HG02623 (cell line): ENCODE data around the gene TTC9B.

ENCODE experiments used
- ATAC-seq: cut with Tn5 transposase; IDR thresholded peaks from one replicate; pipeline ENCODE4 v1.9.1; 2021; ENCODE audit warnings: moderate library complexity; ENCODE audit not compliant: unreplicated experiment

TTC9B gene

GRCh38 chr19:40216777-40217026, 1.5 kb downstream of the TTC9B start:
- ATAC-seq = no peak

- ATAC-seq = no peak
Measured at GRCh38 chr19:40216013-40216776, 2.0 kb downstream of the TTC9B start.

DNA sequence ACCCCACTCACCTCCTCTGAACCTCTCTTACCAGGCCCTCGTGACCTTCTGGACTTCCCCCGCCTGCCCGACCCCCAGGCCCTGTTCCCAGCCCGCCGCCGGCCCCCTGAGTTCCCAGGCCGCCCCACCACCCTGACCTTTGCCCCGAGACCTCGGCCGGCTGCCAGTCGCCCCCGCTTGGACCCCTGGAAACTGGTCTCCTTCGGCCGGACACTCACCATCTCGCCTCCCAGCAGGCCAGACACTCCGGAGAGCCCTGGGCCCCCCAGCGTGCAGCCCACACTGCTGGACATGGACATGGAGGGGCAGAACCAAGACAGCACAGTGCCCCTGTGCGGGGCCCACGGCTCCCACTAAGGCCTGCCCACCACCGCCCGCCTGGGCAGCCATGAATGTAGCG, 3.2 kb downstream of the TTC9B start:
- ATAC-seq = no peak

DNA sequence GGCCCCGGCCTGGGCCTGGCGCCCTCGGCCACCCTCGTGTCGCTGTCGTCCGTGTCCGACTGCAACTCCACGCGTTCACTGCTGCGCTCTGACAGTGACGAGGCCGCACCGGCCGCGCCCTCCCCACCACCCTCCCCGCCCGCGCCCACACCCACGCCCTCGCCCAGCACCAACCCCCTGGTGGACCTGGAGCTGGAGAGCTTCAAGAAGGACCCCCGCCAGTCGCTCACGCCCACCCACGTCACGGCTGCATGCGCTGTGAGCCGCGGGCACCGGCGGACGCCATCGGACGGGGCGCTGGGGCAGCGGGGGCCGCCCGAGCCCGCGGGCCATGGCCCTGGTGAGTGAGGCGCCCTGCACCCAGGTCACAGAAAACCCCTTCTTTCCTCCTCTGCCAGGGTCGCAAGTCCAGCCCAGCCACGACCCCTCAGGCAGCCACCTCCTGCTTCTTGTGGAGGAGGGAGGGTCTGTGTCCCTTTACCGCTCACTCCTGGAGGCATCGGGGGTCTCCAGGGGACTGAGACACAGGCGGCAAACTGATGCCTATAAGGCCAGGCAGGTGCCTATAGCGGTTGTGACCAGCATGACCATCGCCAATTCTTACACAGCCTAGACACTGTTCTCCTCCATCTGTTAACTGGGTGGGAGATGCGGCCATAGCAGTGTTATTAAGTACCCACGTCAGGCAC, 4.2 kb downstream of the TTC9B start:
- no peak for ATAC-seq

DNA sequence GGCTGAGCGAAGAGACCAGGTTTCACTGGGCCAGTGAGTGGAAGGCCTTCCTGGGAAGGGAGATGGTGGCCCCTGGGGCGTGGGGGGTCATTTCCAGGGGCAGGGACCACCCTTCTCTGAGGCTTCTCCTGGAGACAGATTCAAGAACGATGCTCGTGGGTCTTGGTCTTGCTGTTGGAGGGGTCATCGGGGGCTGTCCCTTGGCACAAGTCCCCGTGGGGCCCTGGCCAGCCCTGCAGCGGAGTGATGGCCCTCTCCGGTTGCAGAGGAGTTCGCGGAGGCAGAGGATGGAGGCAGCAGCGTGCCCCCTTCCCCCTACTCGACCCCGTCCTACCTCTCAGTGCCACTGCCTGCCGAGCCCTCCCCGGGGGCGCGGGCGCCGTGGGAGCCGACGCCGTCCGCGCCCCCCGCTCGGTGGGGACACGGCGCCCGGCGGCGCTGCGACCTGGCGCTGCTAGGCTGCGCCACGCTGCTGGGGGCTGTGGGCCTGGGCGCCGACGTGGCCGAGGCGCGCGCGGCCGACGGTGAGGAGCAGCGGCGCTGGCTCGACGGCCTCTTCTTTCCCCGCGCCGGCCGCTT, 4.8 kb downstream of the TTC9B start:
- no peak for ATAC-seq

DNA sequence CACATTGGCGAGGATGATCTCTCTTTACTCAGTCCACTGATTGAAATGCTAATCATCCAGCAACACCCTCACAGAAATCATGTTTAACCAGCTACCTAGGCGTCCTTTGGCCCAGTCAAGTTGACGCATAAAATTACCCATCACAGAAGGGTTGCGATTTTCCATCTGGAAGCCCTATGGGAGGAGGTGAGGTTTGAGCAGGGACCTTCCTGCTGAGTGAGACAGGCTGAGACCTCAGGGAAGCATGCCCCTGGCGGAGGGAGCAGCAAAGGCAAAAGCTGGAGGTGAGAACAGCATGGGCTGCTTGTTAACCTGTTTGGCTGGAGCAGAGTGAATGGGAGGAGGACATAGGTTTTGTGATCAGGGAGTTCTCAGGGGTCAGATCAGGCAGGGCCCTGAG, 7.3 kb downstream of the TTC9B start:
- ATAC-seq = no peak

GRCh38 chr19:40208602-40209001, 9.6 kb downstream of the TTC9B start:
- no peak for ATAC-seq

GRCh38 chr19:40205760-40206159, 12.4 kb downstream of the TTC9B start:
- no peak for ATAC-seq

DNA sequence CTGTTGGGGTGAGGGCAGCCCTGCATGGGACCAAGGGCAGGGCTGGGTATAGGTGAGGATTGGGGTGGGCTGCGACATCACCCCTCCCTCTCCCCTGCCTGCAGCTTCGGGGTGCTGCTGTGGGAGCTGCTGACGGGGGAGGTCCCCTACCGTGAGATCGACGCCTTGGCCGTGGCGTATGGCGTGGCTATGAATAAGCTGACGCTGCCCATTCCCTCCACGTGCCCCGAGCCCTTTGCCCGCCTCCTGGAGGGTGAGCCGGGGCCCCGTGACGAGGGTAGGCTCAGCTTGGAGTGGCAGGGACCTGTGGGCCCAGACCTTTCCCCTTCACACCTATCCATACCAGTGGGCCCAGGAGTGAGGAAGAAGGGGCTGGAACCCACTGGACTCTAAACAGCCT, 13.8 kb downstream of the TTC9B start:
- ATAC-seq = no peak

- ATAC-seq = no peak
Measured at GRCh38 chr19:40200341-40201099, 17.7 kb downstream of the TTC9B start.

- ATAC-seq = no peak
Measured at GRCh38 chr19:40198272-40198990, 19.8 kb downstream of the TTC9B start.

- ATAC-seq = no peak
Measured at GRCh38 chr19:40193587-40193849, 24.7 kb downstream of the TTC9B start.

DNA sequence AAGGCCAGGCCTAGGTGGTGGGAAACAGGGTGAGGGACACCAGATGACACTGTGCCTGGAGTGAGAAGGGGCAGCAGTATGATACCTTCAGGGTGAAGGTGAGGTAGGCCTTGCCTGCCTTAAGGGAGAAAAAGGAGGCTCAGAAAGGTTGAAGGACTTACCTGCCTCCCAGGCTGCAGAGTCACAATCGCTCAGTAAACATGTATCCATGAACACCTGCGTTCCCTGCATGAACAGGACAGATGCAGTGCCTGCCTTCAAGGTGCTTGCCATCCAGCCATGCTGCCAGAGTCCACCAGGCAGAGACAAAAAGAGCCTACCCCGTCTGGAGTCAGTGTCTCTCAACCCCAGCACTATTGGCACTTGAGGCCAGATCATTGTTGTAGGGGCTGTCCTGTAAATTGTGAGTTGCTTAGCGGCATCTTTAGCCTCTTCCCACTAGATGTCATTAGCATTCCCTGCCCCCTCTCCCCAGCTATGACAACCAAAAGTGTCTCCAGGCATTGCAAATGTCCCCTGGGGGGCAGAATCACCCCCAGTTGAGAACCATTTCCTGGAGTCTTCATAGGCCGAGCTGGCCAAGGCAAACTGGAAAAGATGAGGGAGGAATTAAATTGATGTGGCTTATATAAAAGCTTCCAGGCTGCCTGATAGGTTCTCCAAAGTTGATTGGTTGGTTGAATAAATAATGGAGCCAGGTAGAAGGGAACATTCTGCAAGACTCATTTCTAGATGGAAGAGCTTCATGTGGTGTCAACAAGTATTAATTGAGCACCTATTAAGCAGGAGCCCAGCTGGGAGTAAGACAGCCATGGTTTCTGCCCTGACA, 25.2 kb downstream of the TTC9B start:
- no peak for ATAC-seq

- ATAC-seq = no peak
Measured at GRCh38 chr19:40191836-40192646, 26.1 kb downstream of the TTC9B start.

DNA sequence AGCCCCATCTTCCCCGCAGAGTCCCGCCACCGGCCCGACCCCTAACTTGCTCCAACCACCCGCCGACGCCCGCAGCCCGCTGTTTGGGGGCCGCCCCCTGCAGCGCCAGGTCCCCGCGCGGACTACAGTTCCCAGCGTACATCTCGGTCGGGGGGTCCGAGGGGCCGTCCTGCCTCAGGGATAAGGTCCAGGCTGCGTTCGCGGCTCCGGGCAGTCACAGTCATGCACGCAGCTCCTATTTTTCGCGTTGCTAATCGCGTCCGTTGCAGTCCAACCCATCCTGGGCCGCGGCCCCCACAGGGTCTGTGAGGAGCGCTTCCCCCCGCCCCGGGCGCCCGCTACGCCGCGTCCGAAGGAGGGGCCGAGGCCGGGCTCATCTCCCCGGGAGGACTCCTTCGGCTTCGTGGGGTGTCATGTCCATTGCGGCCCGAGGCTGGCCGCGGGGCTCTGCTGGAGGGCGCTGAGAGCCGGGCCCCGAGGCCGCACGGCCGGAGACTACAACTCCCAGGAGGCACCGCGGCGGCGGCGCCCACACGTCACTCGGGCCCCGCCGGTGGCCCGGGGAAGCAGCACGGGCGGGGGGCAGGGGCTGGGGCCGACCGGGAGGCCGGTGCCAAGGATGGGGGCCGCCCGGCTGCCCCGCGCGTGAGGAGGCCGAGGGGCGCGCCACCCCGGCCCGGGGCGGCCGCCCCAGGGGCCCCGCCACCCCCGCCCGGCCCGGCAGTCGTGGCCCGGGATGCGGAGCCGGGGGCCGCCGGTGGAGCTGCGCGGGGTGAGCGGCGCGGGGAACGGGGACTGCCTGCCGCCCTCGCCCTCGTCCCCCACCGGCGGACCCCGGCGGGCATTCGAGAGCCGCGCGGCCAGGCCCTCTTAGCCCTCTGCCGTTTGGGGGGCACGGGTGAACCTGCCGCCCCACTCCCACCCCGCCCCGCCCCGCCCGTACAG, 27.0 kb downstream of the TTC9B start, which contains the start of gene MAP3K10:
Gene MAP3K10 (plus strand): TSS at position 536 of the 945 bp plus-strand sequence. CDS start 606 bp downstream, outside the sequence.
- ATAC-seq = peak; percentile 71

DNA sequence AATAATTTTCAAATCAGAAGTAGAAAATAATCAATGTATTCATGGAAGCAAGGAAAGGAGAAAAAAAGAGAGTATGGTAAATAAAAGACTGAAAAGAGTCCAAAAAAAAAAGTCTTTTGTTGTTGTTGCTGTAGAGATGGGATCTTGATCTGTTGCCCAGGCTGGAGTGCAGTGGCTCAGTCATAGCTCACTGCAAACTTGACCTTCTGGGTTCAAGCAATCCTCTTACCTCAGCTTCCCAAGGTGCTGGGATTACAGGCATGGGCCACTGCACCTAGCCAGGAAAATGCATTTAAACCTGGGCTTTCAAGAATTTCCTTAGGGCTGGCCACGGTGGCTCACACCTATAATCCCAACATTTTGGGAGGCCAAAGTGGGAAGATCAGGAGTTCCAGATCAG, 33.9 kb downstream of the TTC9B start:
- ATAC-seq = no peak

- ATAC-seq = no peak
Measured at GRCh38 chr19:40178756-40179155, 39.4 kb downstream of the TTC9B start.

DNA sequence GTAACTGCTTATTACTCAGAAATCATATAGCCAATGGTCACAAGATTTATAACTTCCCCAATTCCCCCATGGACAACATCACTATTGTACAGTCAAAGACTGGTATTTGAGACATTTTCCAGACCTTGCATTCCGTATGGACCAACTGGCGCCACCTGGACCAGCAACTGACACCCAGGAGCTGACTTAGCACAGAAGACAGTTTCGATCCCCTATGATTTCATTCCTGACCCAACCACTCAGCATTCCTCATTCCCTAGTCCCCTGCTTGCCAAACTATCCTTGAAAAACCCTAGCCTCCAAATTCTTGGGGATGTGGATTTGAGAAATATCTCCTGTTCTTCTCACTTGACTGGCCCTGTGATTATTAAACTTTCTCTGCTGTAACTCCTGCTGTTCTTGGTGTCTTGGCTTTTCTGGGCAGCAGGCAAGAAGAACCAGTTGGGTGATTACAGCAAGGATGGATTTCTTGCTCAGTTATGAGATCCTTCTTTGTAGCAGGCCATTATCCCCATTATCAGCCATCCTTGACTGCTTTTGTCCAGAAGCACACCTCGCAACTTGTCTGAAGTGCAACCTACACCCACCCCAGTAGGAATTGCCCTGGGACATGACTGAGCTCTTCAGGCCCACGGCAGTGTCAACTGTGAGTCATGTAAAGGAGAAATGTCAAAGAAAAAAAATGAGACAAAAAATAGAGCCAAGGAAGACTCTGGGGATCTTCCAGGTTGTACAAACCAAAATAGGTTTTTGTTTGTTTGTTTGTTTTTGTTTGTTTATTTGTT, 40.7 kb downstream of the TTC9B start:
- no peak for ATAC-seq
